Activated CD8-positive, alpha-beta memory T cell treated with anti-CD3 and anti-CD28 coated beads, Interleukin-2, amount 50 U/mL, for 4 hours (primary cell): Measurements from ENCODE around the gene ZNF451.

ENCODE experiments used
- DNase-seq: peaks from one replicate; pipeline ENCODE4 v3.0.0-alpha.2; 2020

The ZNF451 gene

GRCh38 chr6:57210060-57210459 lies 120.1 kb downstream of the ZNF451 start:
- no peak for DNase-seq

- no peak for DNase-seq
Measured at GRCh38 chr6:57215260-57215659, 125.3 kb downstream of the ZNF451 start.

GRCh38 chr6:57216235-57217101 lies 126.5 kb downstream of the ZNF451 start:
- DNase-seq: no peak

GRCh38 chr6:57217270-57217669 lies 127.3 kb downstream of the ZNF451 start:
- DNase-seq: no peak
